ENCODE measurements around the gene PIP4K2A.

The PIP4K2A gene

DNA sequence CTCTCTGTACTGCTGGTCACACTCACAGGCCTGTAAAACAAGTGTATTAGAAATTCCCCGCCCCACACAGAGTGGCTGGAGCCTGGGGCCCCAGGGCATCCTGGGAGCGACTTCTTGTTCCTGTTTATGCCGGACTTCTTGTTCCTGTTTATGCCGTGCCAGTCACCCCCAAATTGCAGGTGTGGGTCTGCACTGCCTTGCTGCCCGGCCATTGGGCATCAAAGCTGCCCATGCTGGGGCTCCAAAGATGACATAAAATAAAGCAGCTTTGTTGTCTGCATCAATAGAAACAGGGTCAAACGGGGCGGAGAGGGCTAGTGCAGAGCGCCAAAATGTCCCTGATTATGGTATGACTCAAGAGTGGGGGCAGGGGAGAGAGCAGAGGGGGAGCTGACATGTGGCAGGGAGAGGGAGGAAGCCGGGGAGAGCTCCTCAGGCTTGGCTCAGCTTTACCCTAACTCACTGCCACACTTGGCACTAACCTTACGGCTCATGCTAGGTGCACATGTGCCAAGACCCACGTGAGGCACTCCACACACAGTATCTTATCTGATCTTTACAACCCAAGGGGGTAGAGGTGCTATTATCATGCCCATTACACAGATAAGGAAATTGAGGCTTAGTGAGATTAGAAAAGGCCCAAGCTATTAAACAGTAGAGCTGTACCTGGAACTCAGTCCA lies 98.4 kb downstream of the PIP4K2A start:
- DNase-seq (ENCODE audit: low spot score in 2 of 2): peak in 1 of 2 donors; percentile 24
- peak; percentile 45 for ATAC-seq (replicated peaks; ENCODE audit: extremely low read depth, poor library complexity, severe bottlenecking)
- Mint-ChIP-seq H3K4me3 (peak overlapping the region; percentile 58), H3K27me3 (no peaks in the 10 kb centered on the region), H3K36me3 (ENCODE audit: insufficient read depth) (peaks cover 19% of the 10 kb centered on the region), H3K4me1 (peaks cover 92% of the 10 kb centered on the region), H3K27ac (ENCODE audit: low read depth) (peak overlapping the region; percentile 99), H3K9me3 (no peaks in the 10 kb centered on the region)

DNA sequence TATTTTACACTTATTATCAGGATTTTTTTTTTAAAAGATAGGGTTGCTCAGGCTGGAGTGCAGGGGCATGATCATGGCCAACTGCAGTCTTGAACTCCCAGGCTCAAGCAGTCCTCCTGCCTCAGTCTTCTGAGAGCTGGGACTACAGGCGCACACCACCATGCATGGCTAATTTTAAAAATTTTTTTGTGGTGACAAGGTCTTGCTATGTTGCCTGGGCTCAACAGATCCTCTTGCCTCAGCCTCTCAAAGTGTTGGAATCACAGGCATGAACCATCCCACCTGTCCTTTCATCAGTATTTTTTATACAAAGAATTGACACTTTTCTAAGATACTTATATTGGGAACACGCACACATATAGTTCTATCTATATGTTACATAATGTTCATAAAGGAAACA lies 99.3 kb downstream of the PIP4K2A start:
- H3K36me3 Mint-ChIP-seq (ENCODE audit: insufficient read depth): peaks cover 24% of the 10 kb centered on the region
- H3K4me3 Mint-ChIP-seq: peak overlapping the region; percentile 58
- DNase-seq (ENCODE audit: low spot score in 2 of 2) (no peak), ATAC-seq (replicated peaks; ENCODE audit: extremely low read depth, poor library complexity, severe bottlenecking) (no peak)
- no peaks in the 10 kb centered on the region for H3K27me3 Mint-ChIP-seq
- no peaks in the 10 kb centered on the region for H3K9me3 Mint-ChIP-seq
- peaks cover 93% of the 10 kb centered on the region for H3K4me1 Mint-ChIP-seq
- H3K27ac Mint-ChIP-seq (ENCODE audit: low read depth): peak overlapping the region; percentile 99

DNA sequence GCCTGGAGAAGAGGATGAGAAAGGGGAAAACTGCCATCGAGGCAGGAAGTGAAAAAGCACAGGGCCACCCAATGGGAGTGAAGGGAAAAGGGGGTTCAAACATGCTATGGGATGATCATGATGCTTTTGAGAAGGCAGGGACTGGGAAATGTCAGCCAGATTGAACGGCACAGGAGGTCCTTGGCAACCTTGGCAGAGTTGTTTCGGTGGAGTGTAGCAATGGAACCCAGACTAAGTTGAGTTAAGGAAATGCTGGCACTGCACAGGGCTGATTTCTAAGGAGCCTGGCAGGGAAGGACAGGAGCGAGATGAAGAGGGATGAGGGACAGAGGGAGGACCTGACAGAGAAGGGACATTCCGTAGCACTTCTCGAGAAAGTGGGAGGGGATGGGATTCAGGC lies 101.4 kb downstream of the PIP4K2A start:
- peak overlapping the region; percentile 73 for H3K4me3 Mint-ChIP-seq
- ATAC-seq (replicated peaks; ENCODE audit: extremely low read depth, poor library complexity, severe bottlenecking) (no peak), DNase-seq (ENCODE audit: low spot score in 2 of 2) (no peak)
- no peaks in the 10 kb centered on the region for H3K27me3 Mint-ChIP-seq
- no peaks in the 10 kb centered on the region for H3K9me3 Mint-ChIP-seq
- H3K4me1 Mint-ChIP-seq: peaks cover 92% of the 10 kb centered on the region
- H3K27ac Mint-ChIP-seq (ENCODE audit: low read depth): peak overlapping the region; percentile 99
- H3K36me3 Mint-ChIP-seq (ENCODE audit: insufficient read depth): peaks cover 39% of the 10 kb centered on the region

DNA sequence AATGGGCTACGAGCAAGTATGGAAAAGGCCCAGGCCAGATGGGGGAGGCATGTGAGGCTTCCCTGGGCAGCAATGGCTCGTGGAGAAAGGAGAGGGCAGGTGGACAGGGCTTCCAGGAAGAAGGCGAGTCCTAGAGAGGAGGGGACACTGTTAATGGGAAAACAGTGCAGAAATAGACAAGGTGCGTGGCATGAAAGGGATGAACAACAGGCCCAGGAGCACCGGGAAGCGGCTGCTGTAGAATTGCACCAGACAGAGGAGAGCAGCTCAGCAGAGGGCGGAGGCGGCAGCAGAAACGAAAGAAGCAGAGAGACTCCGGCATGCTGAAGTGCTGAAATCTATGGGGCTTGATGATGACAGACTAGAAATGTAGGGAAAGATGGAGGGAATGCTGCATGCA lies 102.1 kb downstream of the PIP4K2A start:
- no peaks in the 10 kb centered on the region for H3K27me3 Mint-ChIP-seq
- ATAC-seq (replicated peaks; ENCODE audit: extremely low read depth, poor library complexity, severe bottlenecking) (peak; percentile 40), DNase-seq (ENCODE audit: low spot score in 2 of 2) (no peak)
- no peaks in the 10 kb centered on the region for H3K9me3 Mint-ChIP-seq
- H3K36me3 Mint-ChIP-seq (ENCODE audit: insufficient read depth): peaks cover 38% of the 10 kb centered on the region
- peak overlapping the region; percentile 99 for H3K27ac Mint-ChIP-seq (ENCODE audit: low read depth)
- peaks cover 90% of the 10 kb centered on the region for H3K4me1 Mint-ChIP-seq
- peak overlapping the region; percentile 73 for H3K4me3 Mint-ChIP-seq

DNA sequence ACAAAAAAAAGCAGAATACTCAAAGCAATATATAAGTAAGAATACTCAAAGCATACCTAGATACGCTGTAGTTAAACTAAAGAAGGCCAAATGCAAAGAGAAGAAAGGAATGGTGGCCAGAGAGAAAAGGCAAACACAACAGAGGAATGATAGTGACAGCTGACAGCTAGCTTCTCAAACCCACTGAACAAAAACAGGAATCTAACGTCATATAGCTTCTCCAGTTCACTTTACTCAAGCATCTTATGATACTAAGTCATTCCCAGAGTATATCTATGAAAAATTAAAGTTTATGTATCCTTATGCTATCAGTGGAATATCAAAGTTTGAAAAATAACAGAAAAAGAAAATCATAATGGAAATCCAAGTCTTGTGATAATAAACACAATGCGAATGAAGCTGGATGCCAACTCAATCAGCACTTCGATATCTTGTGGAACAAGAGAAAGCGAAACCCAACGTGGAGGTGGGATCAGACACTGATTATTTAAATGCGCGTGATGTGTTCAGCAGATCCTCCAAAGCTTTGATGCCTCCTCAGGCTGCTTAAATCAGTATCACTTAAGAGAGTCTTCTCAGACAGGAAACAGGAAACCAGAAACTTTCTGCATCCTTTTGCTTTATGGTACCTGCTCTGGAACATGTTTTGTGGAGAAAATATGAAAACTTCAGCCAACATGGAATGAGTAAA lies 102.8 kb downstream of the PIP4K2A start:
- ATAC-seq (replicated peaks; ENCODE audit: extremely low read depth, poor library complexity, severe bottlenecking) (peak; percentile 93), DNase-seq (ENCODE audit: low spot score in 2 of 2) (peak in 1 of 2 donors; percentile 70)
- H3K27ac Mint-ChIP-seq (ENCODE audit: low read depth): peak overlapping the region; percentile 99
- no peaks in the 10 kb centered on the region for H3K27me3 Mint-ChIP-seq
- H3K4me1 Mint-ChIP-seq: peaks cover 89% of the 10 kb centered on the region
- H3K4me3 Mint-ChIP-seq: peak overlapping the region; percentile 73
- H3K36me3 Mint-ChIP-seq (ENCODE audit: insufficient read depth): peaks cover 41% of the 10 kb centered on the region
- H3K9me3 Mint-ChIP-seq: no peaks in the 10 kb centered on the region

DNA sequence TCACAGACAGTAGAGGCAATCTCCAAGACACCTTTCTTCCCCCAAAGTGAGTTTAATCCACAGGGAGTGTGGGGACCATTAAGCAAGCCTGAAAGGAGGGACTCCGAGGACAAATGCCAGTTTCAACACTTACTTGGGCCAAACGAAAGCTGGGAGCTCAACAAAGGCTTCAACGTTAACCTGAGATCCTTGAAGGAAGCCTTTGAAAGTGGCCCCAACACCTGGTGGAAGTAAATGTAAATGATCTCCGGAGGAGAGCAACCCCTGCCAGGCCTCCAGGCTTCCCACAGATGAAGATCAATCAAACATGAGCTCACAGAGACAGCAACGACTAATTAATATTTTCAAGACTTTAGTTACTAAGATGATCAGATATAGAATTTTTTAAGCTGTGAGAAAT lies 103.8 kb downstream of the PIP4K2A start:
- H3K9me3 Mint-ChIP-seq: no peaks in the 10 kb centered on the region
- H3K36me3 Mint-ChIP-seq (ENCODE audit: insufficient read depth): peaks cover 43% of the 10 kb centered on the region
- H3K4me3 Mint-ChIP-seq: peak overlapping the region; percentile 73

DNA sequence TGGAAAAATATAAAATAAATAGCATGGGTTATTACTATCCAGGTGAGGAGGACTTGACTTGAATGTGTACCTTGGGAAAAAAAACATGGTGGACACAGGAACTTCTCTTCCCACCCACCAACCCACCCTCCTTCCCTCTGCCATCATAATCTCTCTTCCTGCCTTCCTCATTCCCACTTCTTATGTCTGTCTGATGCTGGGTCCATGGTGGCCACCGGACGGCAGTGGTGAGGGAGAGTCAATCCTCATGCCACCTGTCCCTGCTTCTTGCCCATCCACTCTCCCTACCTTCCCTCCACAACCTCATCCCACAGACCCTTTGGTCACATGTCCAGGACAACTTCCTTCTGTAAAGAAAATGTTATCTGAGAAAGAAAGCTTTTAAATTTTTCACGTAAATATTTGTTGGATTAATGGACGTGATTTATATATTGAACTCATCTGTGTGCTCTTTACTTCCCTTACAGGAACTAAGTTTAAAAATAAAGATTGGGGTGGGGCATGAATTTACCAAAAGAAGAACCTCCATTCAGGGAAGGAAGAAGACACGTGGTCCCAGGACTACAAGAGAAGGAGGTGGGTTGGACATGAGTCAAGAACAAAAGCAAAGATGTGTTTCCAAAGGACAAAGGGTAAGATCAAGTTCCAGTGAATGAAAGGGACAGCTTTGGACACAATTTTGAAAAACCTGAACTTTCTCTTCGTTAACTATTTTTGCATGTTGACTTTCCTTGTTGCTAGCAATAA lies 104.5 kb downstream of the PIP4K2A start:
- Mint-ChIP-seq H3K4me3 (peak overlapping the region; percentile 73), H3K27me3 (no peaks in the 10 kb centered on the region), H3K36me3 (ENCODE audit: insufficient read depth) (peaks cover 48% of the 10 kb centered on the region), H3K27ac (ENCODE audit: low read depth) (peak overlapping the region; percentile 99), H3K9me3 (no peaks in the 10 kb centered on the region), H3K4me1 (peaks cover 86% of the 10 kb centered on the region)
- no peak for ATAC-seq (replicated peaks; ENCODE audit: extremely low read depth, poor library complexity, severe bottlenecking)
- no peak for DNase-seq (ENCODE audit: low spot score in 2 of 2)

More for the DNA sequence above, 103.8 kb downstream of the PIP4K2A start:
- ATAC-seq (replicated peaks; ENCODE audit: extremely low read depth, poor library complexity, severe bottlenecking) (no peak), DNase-seq (ENCODE audit: low spot score in 2 of 2) (no peak)
- no peaks in the 10 kb centered on the region for H3K27me3 Mint-ChIP-seq
- peaks cover 86% of the 10 kb centered on the region for H3K4me1 Mint-ChIP-seq
- H3K27ac Mint-ChIP-seq (ENCODE audit: low read depth): peak overlapping the region; percentile 99

DNA sequence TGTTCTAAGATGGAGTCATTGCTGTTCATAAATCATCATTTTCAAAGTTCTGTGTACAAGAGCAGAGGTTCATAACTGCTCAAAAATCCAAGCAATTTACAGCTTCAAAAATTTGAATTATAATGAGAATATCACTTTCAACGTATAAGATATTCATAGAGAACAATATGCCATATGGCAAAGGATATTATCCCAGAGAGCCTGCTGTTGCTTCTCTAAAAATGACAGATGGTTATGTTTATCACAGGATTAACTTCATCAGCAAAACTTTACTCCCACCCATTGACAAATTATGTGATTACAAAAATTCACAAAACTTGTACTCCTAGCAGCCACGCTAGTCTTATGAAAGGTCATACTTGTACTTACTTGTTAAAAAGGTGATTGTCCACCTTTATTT lies 105.1 kb downstream of the PIP4K2A start:
- H3K4me3 Mint-ChIP-seq: peak overlapping the region; percentile 73

DNA sequence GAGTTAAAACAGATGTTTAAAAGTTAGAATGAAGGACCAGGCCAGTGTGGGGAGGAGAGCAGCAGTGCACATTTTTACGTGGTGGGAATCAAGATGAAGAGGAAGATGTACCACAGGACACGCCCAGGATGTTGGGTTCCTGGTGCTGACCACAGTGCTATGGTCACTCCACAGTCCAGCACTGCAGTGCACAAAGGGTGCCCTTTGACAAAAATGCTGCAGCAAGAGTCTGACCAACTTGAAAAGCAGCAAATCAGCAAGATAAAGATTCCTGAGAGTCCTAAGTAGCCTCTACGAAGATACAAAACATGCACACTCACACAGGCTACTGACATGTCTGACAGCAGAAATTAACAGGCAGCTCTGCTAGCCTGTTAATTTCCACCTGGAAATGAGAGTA lies 107.1 kb downstream of the PIP4K2A start:
- Mint-ChIP-seq H3K4me3 (peak overlapping the region; percentile 28), H3K4me1 (peaks cover 85% of the 10 kb centered on the region), H3K27ac (ENCODE audit: low read depth) (peak overlapping the region; percentile 87), H3K27me3 (no peaks in the 10 kb centered on the region), H3K9me3 (no peaks in the 10 kb centered on the region), H3K36me3 (ENCODE audit: insufficient read depth) (peaks cover 44% of the 10 kb centered on the region)
- DNase-seq (ENCODE audit: low spot score in 2 of 2) (no peak), ATAC-seq (replicated peaks; ENCODE audit: extremely low read depth, poor library complexity, severe bottlenecking) (no peak)

More for the DNA sequence above, 105.1 kb downstream of the PIP4K2A start:
- no peak for ATAC-seq (replicated peaks; ENCODE audit: extremely low read depth, poor library complexity, severe bottlenecking)
- Mint-ChIP-seq H3K36me3 (ENCODE audit: insufficient read depth) (peaks cover 48% of the 10 kb centered on the region), H3K27me3 (no peaks in the 10 kb centered on the region), H3K9me3 (no peaks in the 10 kb centered on the region), H3K27ac (ENCODE audit: low read depth) (peak overlapping the region; percentile 99), H3K4me1 (peaks cover 89% of the 10 kb centered on the region)
- DNase-seq (ENCODE audit: low spot score in 2 of 2): no peak

DNA sequence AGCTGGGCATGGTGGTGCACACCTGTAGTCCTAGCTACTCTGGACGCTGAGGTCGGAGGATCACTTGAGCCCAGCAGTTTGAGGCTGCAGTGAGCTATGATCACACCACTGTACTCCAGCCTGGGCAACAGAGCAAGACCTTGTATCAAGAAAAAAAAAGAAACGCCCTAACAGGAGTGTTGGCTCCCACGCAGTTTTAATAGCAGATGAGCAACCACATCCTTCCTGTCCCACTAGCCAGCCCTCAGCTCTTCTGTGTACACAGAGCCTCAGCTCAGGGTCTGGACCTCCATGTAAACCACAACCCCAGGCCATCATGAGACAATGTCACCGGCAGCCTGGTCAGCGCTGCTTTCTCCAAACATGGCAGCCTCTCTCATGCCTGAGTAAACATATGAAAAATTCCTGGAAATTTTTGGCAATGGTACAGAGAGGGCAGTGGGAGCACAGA lies 108.2 kb downstream of the PIP4K2A start:
- ATAC-seq (replicated peaks; ENCODE audit: extremely low read depth, poor library complexity, severe bottlenecking): peak; percentile 87

DNA sequence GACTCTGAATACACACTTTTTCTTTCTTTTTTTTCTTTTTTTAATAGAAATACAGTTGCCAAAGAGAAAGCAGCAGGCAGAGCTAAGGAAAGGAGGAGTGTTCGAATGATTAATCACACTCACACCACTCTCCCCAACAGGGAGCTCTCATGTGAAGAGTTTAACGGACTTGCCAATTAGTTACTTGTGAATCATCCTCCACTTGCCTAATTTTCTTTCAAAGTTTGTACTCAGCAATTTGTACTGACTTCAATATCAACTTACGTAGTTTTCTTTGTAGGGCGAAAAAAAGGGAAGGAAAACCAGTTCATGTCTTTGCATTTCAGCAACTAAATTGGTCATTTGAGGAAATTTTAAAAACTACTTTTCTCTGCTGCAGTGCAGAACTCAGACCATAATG lies 109.2 kb downstream of the PIP4K2A start:
- ATAC-seq (replicated peaks; ENCODE audit: extremely low read depth, poor library complexity, severe bottlenecking) (no peak), DNase-seq (ENCODE audit: low spot score in 2 of 2) (no peak)
- Mint-ChIP-seq H3K36me3 (ENCODE audit: insufficient read depth) (peaks cover 45% of the 10 kb centered on the region), H3K4me3 (peak overlapping the region; percentile 57), H3K27ac (ENCODE audit: low read depth) (peak overlapping the region; percentile 87), H3K9me3 (no peaks in the 10 kb centered on the region), H3K27me3 (no peaks in the 10 kb centered on the region), H3K4me1 (peaks cover 85% of the 10 kb centered on the region)

More for the DNA sequence above, 108.2 kb downstream of the PIP4K2A start:
- H3K36me3 Mint-ChIP-seq (ENCODE audit: insufficient read depth): peaks cover 45% of the 10 kb centered on the region
- no peaks in the 10 kb centered on the region for H3K27me3 Mint-ChIP-seq
- peak overlapping the region; percentile 87 for H3K27ac Mint-ChIP-seq (ENCODE audit: low read depth)
- H3K4me3 Mint-ChIP-seq: peak overlapping the region; percentile 64
- peaks cover 87% of the 10 kb centered on the region for H3K4me1 Mint-ChIP-seq
- H3K9me3 Mint-ChIP-seq: no peaks in the 10 kb centered on the region
- peak in 1 of 2 donors; percentile 44 for DNase-seq (ENCODE audit: low spot score in 2 of 2)

DNA sequence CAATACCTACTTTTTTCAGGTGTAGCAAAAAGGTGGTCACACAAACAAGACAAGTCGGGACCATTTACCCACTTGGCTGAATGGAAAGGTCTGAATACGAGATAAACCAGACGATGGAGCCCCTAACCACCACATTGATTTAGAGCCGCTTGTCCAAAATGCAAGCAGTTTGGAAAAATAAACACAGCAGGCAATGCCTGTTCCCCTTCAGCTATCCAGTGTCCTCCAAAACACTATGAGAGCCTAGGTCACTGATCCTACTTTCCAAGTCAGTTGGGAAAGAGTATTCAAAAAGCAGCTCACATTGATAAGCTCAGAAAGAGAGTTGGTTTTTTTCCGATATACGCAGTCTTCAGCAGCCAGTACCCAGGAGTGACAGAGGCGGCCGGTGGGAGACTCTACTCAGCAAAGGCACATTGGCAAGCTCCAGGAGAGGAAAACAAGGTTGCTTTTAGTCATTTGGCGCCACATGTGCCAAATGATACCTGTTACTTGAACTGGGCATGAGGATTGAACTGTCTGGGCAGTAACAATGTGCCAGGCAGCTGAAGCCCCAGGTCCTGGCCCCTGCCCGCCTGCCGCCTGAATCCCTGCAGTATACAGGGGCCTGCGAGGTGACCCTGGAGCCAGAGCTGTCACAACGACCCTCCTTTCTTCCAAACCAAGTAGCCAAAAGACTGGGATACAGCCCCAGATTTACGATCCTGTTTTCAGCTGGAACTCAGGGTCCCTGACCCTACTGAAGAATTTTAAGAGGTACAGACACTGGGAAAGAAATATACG lies 109.8 kb downstream of the PIP4K2A start:
- ATAC-seq (replicated peaks; ENCODE audit: extremely low read depth, poor library complexity, severe bottlenecking): no peak
- peak overlapping the region; percentile 57 for H3K4me3 Mint-ChIP-seq
- H3K9me3 Mint-ChIP-seq: no peaks in the 10 kb centered on the region
- no peak for DNase-seq (ENCODE audit: low spot score in 2 of 2)
- peaks cover 41% of the 10 kb centered on the region for H3K36me3 Mint-ChIP-seq (ENCODE audit: insufficient read depth)
- peaks cover 84% of the 10 kb centered on the region for H3K4me1 Mint-ChIP-seq
- H3K27me3 Mint-ChIP-seq: no peaks in the 10 kb centered on the region
- H3K27ac Mint-ChIP-seq (ENCODE audit: low read depth): peak overlapping the region; percentile 87

Measured in central memory CD8-positive, alpha-beta T cell (primary cell).